Measurements from ENCODE around the gene ZRANB3.

DNA sequence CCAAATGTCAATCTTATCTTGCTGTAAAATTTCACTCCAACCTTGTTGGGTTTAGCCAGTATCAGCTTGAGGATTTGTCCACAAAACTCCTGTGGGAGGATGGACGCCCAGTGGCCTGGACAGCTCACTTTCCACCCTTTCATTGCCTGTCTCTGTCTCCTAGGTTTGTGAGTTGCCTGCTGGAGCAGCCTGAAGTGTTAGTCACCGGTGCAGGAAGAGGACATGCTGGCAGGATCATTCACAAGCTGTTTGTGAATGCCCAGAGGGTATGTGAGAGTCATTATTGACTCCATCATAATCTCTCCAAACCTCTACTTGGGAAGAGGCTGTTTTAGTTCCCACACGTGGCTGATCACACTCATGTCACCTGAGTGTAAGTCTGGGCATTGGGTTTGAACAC, 366.6 kb downstream of the ZRANB3 start:
- TF ChIP-seq CTCF (conservative IDR thresholded peaks at IDR 0.05; ENCODE audit: low read length) (no peak), EZH2phosphoT487 (IDR thresholded peaks at IDR 0.05; ENCODE audit: borderline replicate concordance, low read depth, low read length) (no peak)

Measured in OCI-LY7 (cell line).